ENCODE results near the gene LRCH1.
"Not testable (repeated sequence)": the region's sequence is repeated elsewhere in the genome, so short reads cannot be mapped to it uniquely, and the experiment has no call there.

LRCH1 gene

GRCh38 chr13:46509981-46510380 lies 43.0 kb upstream of the LRCH1 start:
- DNase-seq, result no peak

DNA sequence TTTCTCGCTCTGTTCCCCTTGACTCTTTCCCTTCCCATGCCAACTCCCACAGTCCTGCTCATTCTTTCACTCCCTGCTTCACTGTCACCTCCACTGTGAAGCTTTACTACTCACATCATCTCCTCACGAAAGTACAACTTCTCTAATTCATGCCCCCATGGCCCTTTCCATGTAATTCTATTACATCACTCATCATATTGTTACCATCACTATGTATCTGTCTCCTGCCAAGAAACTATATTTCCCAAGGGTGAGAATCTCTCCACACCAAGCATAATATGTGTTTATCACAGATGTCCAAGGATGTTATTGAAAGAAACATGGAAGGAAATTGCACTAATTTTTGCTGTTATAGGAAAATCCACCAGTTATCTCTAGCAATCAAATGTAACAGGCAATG lies 37.2 kb upstream of the LRCH1 start:
- no peaks in the 10 kb centered on the region for H3K27me3 ChIP-seq (ENCODE audit: insufficient read depth, low read length, poor library complexity)
- DNase-seq, result no peak
- no peak overlapping the region for H3K27ac ChIP-seq (ENCODE audit: low read length)

More at GRCh38 chr13:46509981-46510380, 43.0 kb upstream of the LRCH1 start:
- Histone ChIP-seq H3K4me2 (ENCODE audit: insufficient read depth, low read length) (no peak overlapping the region), H3K79me2 (ENCODE audit: insufficient read depth, low read length) (no peaks in the 10 kb centered on the region), H3K9ac (ENCODE audit: low read depth, low read length) (no peak overlapping the region), H3K4me1 (ENCODE audit: insufficient read depth, low read length) (no peaks in the 10 kb centered on the region), H4K20me1 (ENCODE audit: insufficient read depth, low read length) (no peaks in the 10 kb centered on the region), H3K36me3 (ENCODE audit: insufficient read depth, low read length) (no peaks in the 10 kb centered on the region), H3K27ac (ENCODE audit: low read length) (no peak overlapping the region), H3K4me3 (ENCODE audit: low read depth in 1 of 2, low read length in 2 of 2) (no peak overlapping the region), H3K9me3 (ENCODE audit: insufficient read depth, low read length, severe bottlenecking) (no peaks in the 10 kb centered on the region), H2AFZ (ENCODE audit: low read depth, low read length) (no peak overlapping the region), H3K27me3 (ENCODE audit: insufficient read depth, low read length, poor library complexity) (no peaks in the 10 kb centered on the region)
- ATAC-seq (ENCODE audit: insufficient read depth, low read depth), result no peak
- no peak for TF ChIP-seq EZH2 (IDR thresholded peaks at IDR 0.05; ENCODE audit: borderline replicate concordance, low read depth, low read length, severe bottlenecking)
- TF ChIP-seq, protein P1, sequence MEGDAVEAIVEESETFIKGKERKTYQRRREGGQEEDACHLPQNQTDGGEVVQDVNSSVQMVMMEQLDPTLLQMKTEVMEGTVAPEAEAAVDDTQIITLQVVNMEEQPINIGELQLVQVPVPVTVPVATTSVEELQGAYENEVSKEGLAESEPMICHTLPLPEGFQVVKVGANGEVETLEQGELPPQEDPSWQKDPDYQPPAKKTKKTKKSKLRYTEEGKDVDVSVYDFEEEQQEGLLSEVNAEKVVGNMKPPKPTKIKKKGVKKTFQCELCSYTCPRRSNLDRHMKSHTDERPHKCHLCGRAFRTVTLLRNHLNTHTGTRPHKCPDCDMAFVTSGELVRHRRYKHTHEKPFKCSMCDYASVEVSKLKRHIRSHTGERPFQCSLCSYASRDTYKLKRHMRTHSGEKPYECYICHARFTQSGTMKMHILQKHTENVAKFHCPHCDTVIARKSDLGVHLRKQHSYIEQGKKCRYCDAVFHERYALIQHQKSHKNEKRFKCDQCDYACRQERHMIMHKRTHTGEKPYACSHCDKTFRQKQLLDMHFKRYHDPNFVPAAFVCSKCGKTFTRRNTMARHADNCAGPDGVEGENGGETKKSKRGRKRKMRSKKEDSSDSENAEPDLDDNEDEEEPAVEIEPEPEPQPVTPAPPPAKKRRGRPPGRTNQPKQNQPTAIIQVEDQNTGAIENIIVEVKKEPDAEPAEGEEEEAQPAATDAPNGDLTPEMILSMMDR (IDR thresholded peaks at IDR 0.05; ENCODE audit: borderline replicate concordance, extremely low read depth, low read length, poor library complexity, severe bottlenecking), result no peak

GRCh38 chr13:46516599-46517338 lies 36.2 kb upstream of the LRCH1 start:
- ATAC-seq (ENCODE audit: insufficient read depth, low read depth), result no peak
- Histone ChIP-seq H3K4me2 (ENCODE audit: insufficient read depth, low read length) (no peak overlapping the region), H2AFZ (ENCODE audit: low read depth, low read length) (no peak overlapping the region), H3K4me3 (ENCODE audit: low read depth in 1 of 2, low read length in 2 of 2) (no peak overlapping the region), H3K4me1 (ENCODE audit: insufficient read depth, low read length) (peaks cover 13% of the 10 kb centered on the region), H3K36me3 (ENCODE audit: insufficient read depth, low read length) (no peaks in the 10 kb centered on the region), H3K9me3 (ENCODE audit: insufficient read depth, low read length, severe bottlenecking) (peaks cover 5% of the 10 kb centered on the region), H3K27ac (ENCODE audit: low read length) (no peak overlapping the region), H4K20me1 (ENCODE audit: insufficient read depth, low read length) (no peaks in the 10 kb centered on the region), H3K9ac (ENCODE audit: low read depth, low read length) (no peak overlapping the region), H3K27me3 (ENCODE audit: insufficient read depth, low read length, poor library complexity) (no peaks in the 10 kb centered on the region), H3K79me2 (ENCODE audit: insufficient read depth, low read length) (no peaks in the 10 kb centered on the region)
- no peak for DNase-seq
- TF ChIP-seq EZH2 (IDR thresholded peaks at IDR 0.05; ENCODE audit: borderline replicate concordance, low read depth, low read length, severe bottlenecking), result no peak
- TF ChIP-seq, protein P1 (IDR thresholded peaks at IDR 0.05; ENCODE audit: borderline replicate concordance, extremely low read depth, low read length, poor library complexity, severe bottlenecking), result no peak

More for the DNA sequence above, 37.2 kb upstream of the LRCH1 start:
- no peak overlapping the region for H2AFZ ChIP-seq (ENCODE audit: low read depth, low read length)
- H3K9me3 ChIP-seq (ENCODE audit: insufficient read depth, low read length, severe bottlenecking), result no peaks in the 10 kb centered on the region
- H3K4me3 ChIP-seq (ENCODE audit: low read depth in 1 of 2, low read length in 2 of 2), result no peak overlapping the region
- peaks cover 13% of the 10 kb centered on the region for H3K4me1 ChIP-seq (ENCODE audit: insufficient read depth, low read length)
- no peaks in the 10 kb centered on the region for H4K20me1 ChIP-seq (ENCODE audit: insufficient read depth, low read length)
- no peak overlapping the region for H3K4me2 ChIP-seq (ENCODE audit: insufficient read depth, low read length)
- no peaks in the 10 kb centered on the region for H3K79me2 ChIP-seq (ENCODE audit: insufficient read depth, low read length)
- no peak overlapping the region for H3K9ac ChIP-seq (ENCODE audit: low read depth, low read length)
- no peaks in the 10 kb centered on the region for H3K36me3 ChIP-seq (ENCODE audit: insufficient read depth, low read length)
- no peak for ATAC-seq (ENCODE audit: insufficient read depth, low read depth)
- TF ChIP-seq, protein P1 (IDR thresholded peaks at IDR 0.05; ENCODE audit: borderline replicate concordance, extremely low read depth, low read length, poor library complexity, severe bottlenecking), result no peak
- TF ChIP-seq EZH2 (IDR thresholded peaks at IDR 0.05; ENCODE audit: borderline replicate concordance, low read depth, low read length, severe bottlenecking), result no peak

- H4K20me1 ChIP-seq (ENCODE audit: insufficient read depth, low read length); DNase-seq; H3K27me3 ChIP-seq (ENCODE audit: insufficient read depth, low read length, poor library complexity); H3K79me2 ChIP-seq (ENCODE audit: insufficient read depth, low read length); ATAC-seq (ENCODE audit: insufficient read depth, low read depth); H3K4me3 ChIP-seq (ENCODE audit: low read depth in 1 of 2, low read length in 2 of 2); H3K9me3 ChIP-seq (ENCODE audit: insufficient read depth, low read length, severe bottlenecking); H3K27ac ChIP-seq (ENCODE audit: low read length); H3K9ac ChIP-seq (ENCODE audit: low read depth, low read length); H3K4me2 ChIP-seq (ENCODE audit: insufficient read depth, low read length); H2AFZ ChIP-seq (ENCODE audit: low read depth, low read length); H3K36me3 ChIP-seq (ENCODE audit: insufficient read depth, low read length): not testable (repeated sequence)
- H3K4me1 ChIP-seq (ENCODE audit: insufficient read depth, low read length), result peaks cover 13% of the 10 kb centered on the region
Observed at GRCh38 chr13:46517748-46518147, 35.2 kb upstream of the LRCH1 start.
